Keratinocyte (primary cell): ENCODE results near the gene DMD. TPM values are rescaled to one million over a fixed set of nuclear protein-coding genes. Genes with fewer than 3 reads are reported as not detected.

ENCODE experiments used
- DNase-seq: peaks from one replicate; pipeline ENCODE4 v3.0.0-alpha.2; 2011; ENCODE audit warnings: low read depth, missing footprints, low spot score
- FAIRE-seq: peaks from 2 replicates; lab custom pipeline; 2011; peaks lifted over from hg19 to GRCh38; lab: Jason Lieb, UNC
- H2AFZ ChIP-seq: 2 replicates; pipeline ENCODE4 v1.6.0; 2012; ENCODE audit warnings: low read length, control low read depth, inconsistent platforms; ENCODE audit not compliant: control insufficient read depth
- H3K27ac ChIP-seq: 2 replicates; pipeline ENCODE4 v1.5.1; 2011; ENCODE audit warnings: low read length; ENCODE audit not compliant: control insufficient read depth, insufficient read depth
- H3K27me3 ChIP-seq: 3 replicates; pipeline ENCODE4 v1.6.0; 2011; ENCODE audit warnings: low read length; ENCODE audit not compliant: control insufficient read depth, insufficient read depth; ENCODE audit errors: extremely low read depth
- H3K36me3 ChIP-seq, 2 experiments: 2 replicates in 1 of 2; 3 replicates in 1 of 2; pipeline ENCODE4 v1.5.1; 2011; ENCODE audit warnings: low read length in 2 of 2, mild to moderate bottlenecking in 1 of 2; ENCODE audit not compliant: control insufficient read depth in 2 of 2, insufficient read depth in 2 of 2; ENCODE audit errors: extremely low read depth in 1 of 2
- H3K4me1 ChIP-seq: 3 replicates; pipeline ENCODE4 v1.5.1; 2011; ENCODE audit warnings: low read length; ENCODE audit not compliant: control insufficient read depth, insufficient read depth; ENCODE audit errors: extremely low read depth
- H3K4me2 ChIP-seq: 3 replicates; pipeline ENCODE4 v1.6.0; 2011; ENCODE audit warnings: low read depth, low read length; ENCODE audit not compliant: control insufficient read depth, insufficient read depth; ENCODE audit errors: extremely low read depth
- H3K4me3 ChIP-seq, 3 experiments: fragments of 200-600 bp in 1 of 3; sonication (generic) in 1 of 3; 2 replicates in 2 of 3; 3 replicates in 1 of 3; pipeline ENCODE4 v1.5.1; 2011 to 2016; ENCODE audit warnings: low read length in 3 of 3, mild to moderate bottlenecking in 3 of 3, control low read depth in 2 of 3, inconsistent platforms in 1 of 3, low read depth in 1 of 3, mixed read lengths in 1 of 3, mixed run types in 1 of 3, moderate library complexity in 1 of 3; ENCODE audit not compliant: control insufficient read depth in 2 of 3, insufficient read depth in 2 of 3; ENCODE audit errors: extremely low read depth in 1 of 3
- H3K79me2 ChIP-seq: 2 replicates; pipeline ENCODE4 v1.6.0; 2012; ENCODE audit warnings: low read length; ENCODE audit not compliant: control insufficient read depth, insufficient read depth
- H3K9ac ChIP-seq: 3 replicates; pipeline ENCODE4 v1.6.0; 2011; ENCODE audit warnings: low read length; ENCODE audit not compliant: control insufficient read depth, insufficient read depth; ENCODE audit errors: extremely low read depth
- H3K9me1 ChIP-seq: 3 replicates; pipeline ENCODE4 v1.6.0; 2011; ENCODE audit warnings: low read length; ENCODE audit not compliant: control insufficient read depth, insufficient read depth; ENCODE audit errors: extremely low read depth
- H3K9me3 ChIP-seq: 2 replicates; pipeline ENCODE4 v1.5.1; 2012; ENCODE audit warnings: low read depth, low read length; ENCODE audit not compliant: control insufficient read depth
- H4K20me1 ChIP-seq: 3 replicates; pipeline ENCODE4 v1.6.0; 2011; ENCODE audit warnings: low read length; ENCODE audit not compliant: control insufficient read depth, insufficient read depth; ENCODE audit errors: extremely low read depth
- CTCF ChIP-seq, 3 experiments: IDR thresholded peaks in 1 of 3; conservative IDR thresholded peaks in 1 of 3; optimal IDR thresholded peaks in 1 of 3; 2 replicates in 2 of 3; 3 replicates in 1 of 3; pipeline versions ENCODE3 to v1.5.1; 2011; ENCODE audit warnings: low read length in 3 of 3, mild to moderate bottlenecking in 3 of 3, moderate library complexity in 2 of 3, control low read depth in 1 of 3, inconsistent platforms in 1 of 3; ENCODE audit not compliant: insufficient read depth in 2 of 3; ENCODE audit errors: extremely low read depth in 1 of 3
- EZH2 ChIP-seq: IDR thresholded peaks from one replicate; pipeline ENCODE4 v1.6.1; 2012; ENCODE audit warnings: inconsistent platforms, mild to moderate bottlenecking, low read length, moderate library complexity
- dilution Hi-C: fragments of 300-500 bp; cut with MboI; formaldehyde crosslinking; loops from one replicate; pipeline ENCODE4 v1.7.0; 2020; ENCODE audit warnings: low sequenced_read_pairs; ENCODE audit not compliant: extremely low pct_ligation_motif_present
- polyA plus RNA-seq, 5 experiments: library from polyadenylated mRNA; depleted of rRNA in 3 of 5; stranded (reverse) in 3 of 5; stranded (forward) in 1 of 5; unstranded in 1 of 5; fragments of >200 nt; gene quantifications; 1 replicate in 1 of 5; 2 replicates in 3 of 5; 3 replicates in 1 of 5; pipeline versions ENCODE4 v1.2.1 to v1.2.3, GENCODE V29; 2011 to 2012; ENCODE audit warnings: missing spikeins in 2 of 5, low read depth in 1 of 5, low replicate concordance in 1 of 5

DMD gene
- polyA plus RNA-seq, 1 donor (not counting 4 experiments of a cell fraction or from before 2014, with no cell fraction given) = 8.9 TPM

- Histone ChIP-seq H3K79me2 (no peaks in the 10 kb centered on the region), H3K9me1 (no peaks in the 10 kb centered on the region), H4K20me1 (no peaks in the 10 kb centered on the region), H3K9ac (no peak overlapping the region), H3K36me3 (no peaks in the 10 kb centered on the region), H3K9me3 (no peaks in the 10 kb centered on the region), H3K4me1 (no peaks in the 10 kb centered on the region), H3K27ac (no peak overlapping the region), H3K4me3 (no peak overlapping the region), H2AFZ (no peak overlapping the region), H3K27me3 (no peaks in the 10 kb centered on the region), H3K4me2 (no peak overlapping the region)
- dilution Hi-C loops = no loop called here
- TF ChIP-seq CTCF (optimal IDR thresholded peaks at IDR 0.05 in 1 of 3, IDR thresholded peaks at IDR 0.05 in 1 of 3, conservative IDR thresholded peaks at IDR 0.05 in 1 of 3; ENCODE audit: extremely low read depth in 1 of 3, insufficient read depth in 2 of 3, low read length in 3 of 3) (no peak), EZH2 (no peak)
- DNase-seq (no peak), FAIRE-seq (no peak)
These were observed 2029.9 kb downstream of the DMD start for GRCh38 chrX:31181377-31182000.

GRCh38 chrX:31179203-31179602 is 2032.1 kb downstream of the DMD start:
- FAIRE-seq = no peak

More at GRCh38 chrX:31179203-31179602, 2032.1 kb downstream of the DMD start:
- no peaks in the 10 kb centered on the region for H4K20me1 ChIP-seq
- no peaks in the 10 kb centered on the region for H3K9me1 ChIP-seq
- no peaks in the 10 kb centered on the region for H3K9me3 ChIP-seq
- no peak for TF ChIP-seq EZH2
- TF ChIP-seq CTCF (optimal IDR thresholded peaks at IDR 0.05 in 1 of 3, IDR thresholded peaks at IDR 0.05 in 1 of 3, conservative IDR thresholded peaks at IDR 0.05 in 1 of 3; ENCODE audit: extremely low read depth in 1 of 3, insufficient read depth in 2 of 3, low read length in 3 of 3) = no peak
- H3K9ac ChIP-seq = no peak overlapping the region
- H3K4me1 ChIP-seq = no peaks in the 10 kb centered on the region
- no peaks in the 10 kb centered on the region for H3K27me3 ChIP-seq
- dilution Hi-C loops = no loop called here
- H3K4me3 ChIP-seq = no peak overlapping the region
- no peak overlapping the region for H2AFZ ChIP-seq
- H3K79me2 ChIP-seq = no peaks in the 10 kb centered on the region
- no peak overlapping the region for H3K27ac ChIP-seq
- H3K4me2 ChIP-seq = no peak overlapping the region
- no peaks in the 10 kb centered on the region for H3K36me3 ChIP-seq
- no peak for DNase-seq
